GM12801 (cell line): ENCODE results near the gene PIK3R3.

Source experiments
- CTCF ChIP-seq: IDR thresholded peaks from one replicate; pipeline ENCODE4 v1.5.1; 2011; ENCODE audit warnings: control low read depth; ENCODE audit not compliant: insufficient read length; ENCODE audit errors: extremely low read depth

The PIK3R3 gene

GRCh38 chr1:46098027-46098712 lies 34.3 kb downstream of the PIK3R3 start:
- no peak for TF ChIP-seq CTCF

GRCh38 chr1:46097149-46097472 lies 35.3 kb downstream of the PIK3R3 start:
- TF ChIP-seq CTCF, result no peak

- TF ChIP-seq CTCF, result no peak
Observed at GRCh38 chr1:46096269-46097148, 35.9 kb downstream of the PIK3R3 start.

GRCh38 chr1:46094471-46095005 lies 37.9 kb downstream of the PIK3R3 start:
- TF ChIP-seq CTCF, result no peak

- no peak for TF ChIP-seq CTCF
Observed at GRCh38 chr1:46087891-46088290, 44.5 kb downstream of the PIK3R3 start.

GRCh38 chr1:46086576-46086975 lies 45.9 kb downstream of the PIK3R3 start:
- TF ChIP-seq CTCF, result no peak

GRCh38 chr1:46084553-46085451 lies 47.6 kb downstream of the PIK3R3 start:
- TF ChIP-seq CTCF, result no peak
